ENCODE measurements around the gene CHD3. TPM values are rescaled to one million over a fixed set of nuclear protein-coding genes. Genes with fewer than 3 reads are reported as not detected.
A peak's percentile ranks its signal among the peaks of the same experiment; 100 is the strongest.

CHD3 gene
- total and polyA plus RNA-seq, 2 of the 13 experiments (the other 11 are each of a cell fraction or from before 2014, with no cell fraction given) = 2.7 to 3.7 TPM

- 0 out of 2 replicates have a peak, but pooled peaks have one; percentile 33 for TF ChIP-seq ZHX2 (IDR thresholded peaks at IDR 0.05; ENCODE audit: low read depth)
- peak; percentile 94; the same call in 1 of the 2 replicates for TF ChIP-seq ZHX2 (CRISPR knock-in tag; IDR thresholded peaks at IDR 0.05; ENCODE audit: borderline replicate concordance)
- 0 out of 2 replicates have a peak, but pooled peaks have one; percentile 11 for TF ChIP-seq ETV6 (CRISPR knock-in tag; conservative IDR thresholded peaks at IDR 0.05)
- no peak for TF ChIP-seq ZNF326 (CRISPR knock-in tag; IDR thresholded peaks at IDR 0.05; ENCODE audit: borderline replicate concordance)
- peak; percentile 96; the same call in 1 of the 2 replicates for TF ChIP-seq ZMAT3 (CRISPR knock-in tag; conservative IDR thresholded peaks at IDR 0.05)
- TF ChIP-seq ZNF33B (CRISPR knock-in tag; IDR thresholded peaks at IDR 0.05) = peak; percentile 85; the same call in 1 of the 2 replicates
- TF ChIP-seq ZNF572 (CRISPR knock-in tag; IDR thresholded peaks at IDR 0.05) = no peak
- no peak for TF ChIP-seq CBX2 (IDR thresholded peaks at IDR 0.05; ENCODE audit: low read depth, low read length)
- no peak for TF ChIP-seq CBX2 (CRISPR knock-in tag; IDR thresholded peaks at IDR 0.05; ENCODE audit: low read depth)
- TF ChIP-seq SUZ12 (IDR thresholded peaks at IDR 0.05; ENCODE audit: low read depth, low read length) = no peak
- TF ChIP-seq TFE3 (CRISPR knock-in tag; IDR thresholded peaks at IDR 0.05) = peak; percentile 69; the same call in 1 of the 2 replicates
- no peak for TF ChIP-seq NFE2 (CRISPR knock-in tag; IDR thresholded peaks at IDR 0.05)
- peak; percentile 89 for TF ChIP-seq ZBTB42 (CRISPR knock-in tag; IDR thresholded peaks at IDR 0.05)
- TF ChIP-seq ZNF790 (CRISPR knock-in tag; IDR thresholded peaks at IDR 0.05; ENCODE audit: borderline replicate concordance) = peak; percentile 63; the same call in 1 of the 2 replicates
- TF ChIP-seq KAT7 (CRISPR knock-in tag; IDR thresholded peaks at IDR 0.05; ENCODE audit: borderline replicate concordance) = peak; percentile 63; the same call in 1 of the 2 replicates
- no peak for TF ChIP-seq MIXL1 (CRISPR knock-in tag; IDR thresholded peaks at IDR 0.05)
- TF ChIP-seq GFI1 (CRISPR knock-in tag; IDR thresholded peaks at IDR 0.05; ENCODE audit: borderline replicate concordance) = no peak
- no peak for TF ChIP-seq DZIP1 (CRISPR knock-in tag; IDR thresholded peaks at IDR 0.05)
- no peak; the same call in 1 of the 2 replicates for TF ChIP-seq PBX3 (CRISPR knock-in tag; IDR thresholded peaks at IDR 0.05; ENCODE audit: borderline replicate concordance)
Measured at GRCh38 chr17:7915611-7916384, 27.2 kb downstream of the CHD3 start, which contains the start of gene RNF227 (continued).
